Hepatic stellate cell (primary cell): ENCODE results near the gene NCOR2.

ENCODE experiments used
- DNase-seq: peaks from one replicate; pipeline ENCODE4 v3.0.0; 2011; ENCODE audit warnings: low spot score

Gene NCOR2

DNA sequence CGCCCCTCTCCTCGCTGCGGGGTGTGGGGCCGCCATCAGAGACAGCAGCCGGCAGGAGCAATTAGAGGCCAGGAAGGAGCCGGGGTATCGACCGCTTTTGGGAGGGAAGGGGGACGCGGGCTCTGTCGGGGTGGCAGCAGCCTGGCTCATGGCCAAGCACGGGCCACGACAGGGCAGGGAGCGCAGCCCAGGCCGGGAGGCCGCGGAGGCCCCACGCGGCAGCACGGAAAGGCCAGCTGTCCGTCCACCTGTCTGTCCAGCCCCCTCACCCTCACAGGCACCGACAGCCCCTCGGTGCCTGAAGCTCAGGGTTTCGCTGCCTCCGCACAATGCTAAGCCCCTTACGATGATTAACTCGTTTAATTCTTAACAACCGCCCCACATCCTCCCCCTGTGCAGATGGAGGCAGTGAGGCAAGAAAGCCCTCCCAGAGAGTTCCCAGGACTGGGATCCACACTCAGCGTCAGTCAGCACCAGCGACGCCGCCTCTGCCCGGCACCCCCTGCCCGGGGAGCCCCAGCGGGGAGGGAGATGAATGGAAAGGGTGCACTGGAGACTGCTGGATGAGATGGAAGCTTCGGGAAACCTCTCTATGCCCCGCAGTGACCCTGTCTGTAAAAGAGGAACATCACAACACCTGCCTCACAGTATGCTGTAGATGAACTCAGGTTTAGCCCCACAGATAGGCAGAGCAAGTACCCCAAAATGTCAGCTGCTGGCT lies 23.7 kb downstream of the NCOR2 start:
- no peak for DNase-seq

DNA sequence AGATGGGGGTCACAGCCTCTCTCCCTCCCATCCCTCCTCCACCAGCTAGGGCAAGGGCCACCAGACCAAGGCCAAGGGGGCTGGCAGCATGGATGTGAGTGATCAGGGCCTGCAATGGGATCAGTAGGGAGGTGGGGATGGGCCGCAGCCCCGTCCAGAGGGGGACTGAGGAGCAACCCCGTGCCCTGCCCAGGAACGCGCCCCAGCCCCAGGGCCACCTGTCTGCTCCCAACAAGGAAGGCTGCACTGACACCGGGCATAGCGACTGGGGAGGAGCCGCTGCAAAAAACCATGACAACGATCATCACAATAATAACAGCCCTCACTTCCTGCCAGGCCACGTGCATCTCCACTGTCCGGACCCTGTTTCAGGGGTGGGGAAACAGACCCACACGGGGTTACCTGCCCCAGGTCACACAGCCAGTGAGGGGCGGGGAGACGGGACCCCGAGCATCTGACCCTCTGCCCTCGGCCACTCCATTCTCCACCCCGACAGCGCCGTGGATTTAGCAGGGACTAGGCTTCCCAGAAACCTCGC lies 24.3 kb downstream of the NCOR2 start:
- peak; percentile 84 for DNase-seq

DNA sequence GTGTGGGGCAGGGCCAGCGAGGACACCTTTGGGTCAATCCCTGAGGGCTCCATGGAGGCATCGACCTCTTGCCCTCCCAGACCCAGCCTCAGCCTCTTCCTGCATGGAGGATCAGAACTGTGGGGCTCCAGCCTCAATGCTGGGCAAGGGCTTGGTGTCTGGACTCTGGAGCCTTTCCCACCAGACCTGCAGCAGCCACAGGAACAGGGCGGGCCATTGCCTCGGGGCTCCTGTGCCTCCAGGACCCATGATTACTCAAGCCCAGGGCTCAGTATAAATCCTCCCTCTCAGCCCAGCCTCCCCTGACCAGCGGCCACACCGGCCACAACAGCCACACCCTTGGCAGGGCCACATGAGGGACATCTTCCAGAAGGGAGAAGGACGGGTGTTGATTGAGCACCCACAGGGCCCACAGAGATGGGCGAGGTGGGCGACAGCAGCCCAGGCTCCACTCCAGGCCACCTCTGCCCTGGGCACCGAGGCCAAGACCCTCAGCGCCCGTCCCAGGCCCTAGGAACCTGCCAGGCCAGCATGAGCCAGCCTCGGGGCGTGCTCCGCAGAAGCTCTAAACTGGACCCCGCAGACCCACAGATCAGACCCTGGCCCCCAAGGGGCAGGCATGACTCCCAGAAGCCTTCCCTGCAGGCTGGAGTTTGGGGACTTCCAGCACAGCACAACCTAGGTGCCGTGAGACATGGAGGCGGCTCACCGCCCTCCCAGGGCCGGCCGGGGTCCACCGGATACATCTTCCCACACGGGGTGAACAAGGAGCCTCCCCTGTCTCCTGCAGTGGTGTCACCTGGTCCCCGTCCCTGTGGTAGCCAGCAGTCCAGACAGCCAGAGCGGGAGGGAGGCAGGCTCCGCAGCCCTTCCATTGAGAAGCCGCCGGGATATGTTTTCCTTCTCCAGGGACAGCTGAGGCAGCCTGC lies 25.1 kb downstream of the NCOR2 start:
- no peak for DNase-seq

DNA sequence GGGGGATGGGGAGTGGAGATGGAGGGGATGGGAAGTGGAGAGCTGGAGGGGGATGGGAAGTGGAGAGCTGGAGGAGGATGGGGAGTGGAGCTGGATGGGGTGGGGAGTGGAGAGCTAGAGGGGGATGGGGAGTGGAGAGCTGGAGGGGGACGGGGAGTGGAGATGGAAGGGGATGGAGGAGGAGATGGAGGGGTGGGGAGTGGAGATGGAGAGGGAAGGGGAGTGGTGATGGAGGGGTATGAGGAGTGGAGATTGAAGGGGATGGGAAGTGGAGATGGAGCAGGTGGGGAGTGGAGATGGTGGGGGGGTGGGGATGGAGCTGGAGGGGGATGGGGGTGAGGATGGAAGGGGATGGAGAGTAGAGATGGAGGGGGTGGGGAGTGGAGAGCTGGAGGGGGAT lies 26.1 kb downstream of the NCOR2 start:
- no peak for DNase-seq

DNA sequence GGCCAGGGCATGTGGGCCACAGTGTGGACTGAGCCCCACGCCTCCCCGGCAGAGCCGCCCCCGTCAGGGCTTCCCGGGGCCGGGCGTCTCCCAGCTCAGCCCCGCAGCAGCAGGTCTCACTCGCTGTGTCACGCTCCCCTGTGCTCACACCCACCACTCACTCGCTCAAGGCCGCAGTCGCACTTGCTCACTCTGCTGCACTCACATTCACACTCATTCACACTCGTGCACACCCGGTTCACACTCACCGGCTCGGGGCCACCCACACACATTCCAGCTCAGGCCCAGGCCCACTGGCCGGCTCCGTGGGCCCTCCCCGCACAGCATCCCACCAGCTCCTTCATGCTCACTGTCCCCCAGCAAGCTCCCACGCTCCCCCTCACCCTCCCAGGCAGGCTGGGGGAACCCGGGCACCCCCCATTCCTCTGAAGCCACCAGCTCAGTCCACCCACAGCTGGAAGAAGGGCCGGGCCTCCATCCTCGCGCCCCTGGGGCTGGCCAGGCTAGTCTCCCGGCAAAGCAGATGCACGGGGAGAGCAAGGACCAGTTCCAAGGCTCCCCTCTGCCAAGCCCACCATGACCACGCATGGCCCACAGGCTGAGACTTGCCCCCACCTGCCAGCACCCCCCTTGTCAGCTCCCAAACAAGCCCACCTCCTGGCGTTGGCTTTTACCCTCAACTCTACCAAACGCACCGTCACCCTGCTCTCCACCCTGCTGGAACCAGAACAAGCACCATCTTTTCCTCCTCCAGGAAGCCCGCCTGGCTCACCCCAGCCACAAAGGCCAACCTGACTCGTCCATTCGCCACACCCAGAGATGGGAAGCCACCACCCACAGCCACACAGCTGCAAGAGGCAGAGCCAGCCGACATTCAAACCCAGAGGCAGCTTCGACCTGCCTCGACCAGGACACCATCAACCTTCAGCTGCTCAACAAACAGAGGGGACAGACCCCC lies 28.0 kb downstream of the NCOR2 start:
- no peak for DNase-seq

DNA sequence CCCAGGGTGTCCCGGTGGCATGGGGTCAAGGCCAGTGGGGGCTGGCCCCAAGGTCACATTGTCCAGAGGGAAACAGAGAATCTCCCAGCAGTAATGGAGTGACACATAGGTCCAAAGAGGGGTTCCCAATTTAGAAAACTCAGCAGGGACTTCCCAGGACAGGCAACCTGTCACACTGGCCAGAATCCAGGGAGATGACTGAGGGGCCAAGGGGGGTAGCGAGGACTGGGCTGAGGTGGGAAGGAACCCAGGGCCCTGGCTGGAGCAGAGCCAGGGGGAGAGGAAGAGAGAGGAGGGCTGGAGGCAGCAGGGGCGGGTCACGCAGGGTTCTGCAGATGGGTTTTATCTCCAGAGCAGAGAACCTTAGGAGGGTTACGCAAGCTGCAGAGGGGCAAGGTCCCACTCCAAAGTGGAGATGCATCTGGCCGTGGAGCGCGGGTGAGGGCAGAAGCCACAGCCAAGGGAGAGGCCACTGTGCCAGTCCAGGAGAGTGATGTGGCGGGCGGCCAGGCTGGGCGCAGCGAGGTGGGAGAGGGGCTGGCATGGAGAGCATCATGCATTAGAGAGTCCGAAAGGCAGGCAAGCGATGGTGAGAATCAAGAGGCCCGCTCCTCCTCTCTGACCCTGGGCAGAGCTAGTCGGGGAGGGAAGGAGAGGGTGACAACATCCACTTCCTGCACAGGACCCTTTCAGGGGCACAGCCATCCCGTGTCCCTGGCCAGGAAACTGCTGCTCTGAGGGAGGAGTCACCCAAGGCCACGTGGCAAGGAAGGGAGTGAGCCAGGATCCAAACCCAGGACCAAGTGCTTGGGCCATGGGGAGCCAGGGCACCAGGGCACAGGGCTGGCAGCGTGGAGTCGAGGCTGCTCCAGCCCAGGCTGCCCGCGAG lies 29.0 kb downstream of the NCOR2 start:
- no peak for DNase-seq

DNA sequence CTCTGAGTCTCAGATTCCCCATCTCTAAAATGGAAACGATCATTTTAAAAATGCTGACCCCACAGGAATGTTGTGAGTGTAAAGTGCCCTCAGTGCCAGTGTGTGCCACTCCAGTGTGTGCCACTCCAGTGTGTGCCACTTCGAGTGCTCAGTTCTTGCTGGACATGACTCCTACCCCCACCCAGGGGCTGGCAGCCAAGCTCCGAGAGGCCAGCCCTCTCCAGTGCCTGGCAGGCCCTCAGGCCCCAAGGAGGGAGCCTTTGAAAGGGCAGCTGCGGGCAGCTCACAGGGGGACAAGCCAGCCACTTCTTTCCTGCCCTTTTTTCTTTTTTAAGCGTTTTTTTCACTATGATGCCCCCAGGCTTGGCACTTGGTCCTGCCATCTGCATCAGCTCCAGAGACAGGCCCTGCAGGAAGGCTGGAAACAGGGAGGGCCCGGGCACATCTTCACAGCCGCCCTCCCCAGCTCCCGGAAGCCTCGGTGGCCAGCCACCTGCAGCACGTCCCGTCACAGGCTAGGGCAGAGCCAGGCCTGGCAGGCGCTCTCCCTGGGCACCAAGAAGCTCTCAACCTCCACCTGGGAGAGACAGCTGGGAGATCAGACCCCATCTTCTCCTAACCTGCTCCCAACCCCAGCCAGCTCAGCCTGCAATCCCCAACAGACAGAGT lies 29.8 kb downstream of the NCOR2 start:
- no peak for DNase-seq

DNA sequence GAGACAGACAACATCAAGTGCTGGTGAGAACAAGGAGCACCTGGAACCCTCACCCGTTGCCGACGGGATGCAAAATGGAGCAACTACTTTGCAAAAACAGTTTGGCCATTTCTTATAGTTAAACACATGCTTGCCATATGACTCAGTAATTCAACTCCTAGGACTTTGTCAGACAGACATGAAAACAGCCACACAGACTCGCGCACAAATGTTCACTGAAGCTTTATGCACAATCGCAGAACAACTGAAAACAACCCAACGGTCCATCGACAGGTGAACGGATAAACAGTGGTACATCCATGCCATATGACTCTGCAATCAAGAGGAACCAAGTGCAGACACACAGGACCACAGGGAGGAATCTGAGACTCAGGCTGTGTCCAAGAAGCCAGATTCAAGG lies 30.8 kb downstream of the NCOR2 start:
- DNase-seq = no peak

DNA sequence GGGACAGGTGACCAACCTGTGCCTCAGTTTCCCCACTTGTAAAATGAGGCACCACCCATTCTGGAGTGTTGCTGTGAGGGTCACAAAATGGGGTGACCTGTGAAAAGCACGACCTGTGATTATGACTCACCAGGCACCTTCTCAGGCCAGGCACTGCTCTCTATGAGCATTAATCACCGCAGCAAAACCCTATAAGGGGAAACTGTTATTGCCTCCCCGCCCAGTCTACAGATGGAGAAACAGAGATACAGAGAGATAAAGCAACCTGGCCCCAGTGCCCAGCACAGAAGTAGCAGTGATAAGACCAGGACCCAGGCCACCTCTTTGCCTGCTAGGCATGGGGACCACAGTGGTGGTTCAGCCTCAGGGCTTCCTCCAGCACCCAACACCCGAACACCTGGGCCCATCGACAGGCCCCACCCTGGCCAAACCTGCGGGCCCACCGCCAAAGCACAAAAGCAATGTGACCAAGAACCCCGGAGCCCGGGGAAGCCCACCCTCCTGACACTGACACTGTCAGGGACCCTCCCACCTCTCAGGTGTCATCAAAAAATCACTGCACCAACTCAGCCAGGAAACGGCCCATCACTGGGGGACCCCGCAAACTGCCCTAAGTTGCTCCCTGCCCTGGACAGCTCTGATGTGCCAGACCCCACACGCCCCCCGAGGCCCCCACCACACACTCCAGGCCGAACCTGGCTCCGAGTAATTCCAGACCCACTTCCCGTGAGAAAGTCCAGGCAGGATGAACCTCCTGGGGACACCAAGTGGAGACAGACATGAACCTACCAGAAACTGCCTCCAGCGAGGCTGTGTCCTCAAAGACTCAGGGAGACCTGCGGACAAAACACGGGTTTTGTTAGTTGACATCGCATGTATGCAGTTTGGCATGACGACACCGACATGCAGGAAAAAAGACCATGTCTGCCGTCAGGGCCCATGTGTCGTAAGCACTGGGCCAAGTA lies 32.4 kb downstream of the NCOR2 start:
- DNase-seq = no peak

DNA sequence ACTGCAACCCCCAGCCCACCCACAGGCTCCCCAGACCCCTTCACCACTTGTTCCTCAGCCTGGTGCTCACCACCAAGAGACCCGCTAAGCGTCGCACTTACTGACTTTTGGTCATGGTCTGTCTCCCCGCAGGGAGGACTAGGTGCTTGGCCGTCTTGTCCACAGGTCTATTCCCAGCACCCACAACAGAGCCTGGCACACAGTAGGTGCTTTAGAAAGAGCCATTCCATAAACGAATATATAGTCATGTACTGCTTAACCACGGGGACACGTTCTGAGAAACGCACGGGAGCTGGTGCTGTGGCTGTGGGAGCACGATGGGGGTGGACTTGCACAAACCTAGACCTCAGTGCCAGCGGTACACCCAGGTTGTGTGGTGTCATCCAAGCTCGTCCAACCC lies 34.0 kb downstream of the NCOR2 start:
- DNase-seq = no peak

DNA sequence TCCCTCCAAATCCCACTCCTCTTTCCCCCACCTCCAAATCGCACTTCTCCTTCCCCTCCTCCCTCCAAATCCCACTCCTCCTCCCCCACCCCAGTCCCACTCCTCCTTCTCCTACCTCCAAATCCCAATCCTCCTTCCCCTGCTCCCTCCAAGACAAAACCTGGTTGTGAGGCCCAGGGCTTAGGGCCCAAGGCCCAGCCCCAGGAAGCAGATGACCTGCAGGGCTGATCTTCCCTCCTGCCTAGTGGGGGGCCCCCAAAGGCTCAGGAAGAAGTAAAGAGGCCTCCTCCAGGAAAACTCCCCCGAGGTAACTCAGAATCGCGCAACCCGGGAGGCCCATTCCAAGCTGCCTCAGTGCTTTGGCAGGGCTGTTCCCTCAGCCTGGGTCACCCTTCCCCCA lies 34.4 kb downstream of the NCOR2 start:
- DNase-seq = no peak

DNA sequence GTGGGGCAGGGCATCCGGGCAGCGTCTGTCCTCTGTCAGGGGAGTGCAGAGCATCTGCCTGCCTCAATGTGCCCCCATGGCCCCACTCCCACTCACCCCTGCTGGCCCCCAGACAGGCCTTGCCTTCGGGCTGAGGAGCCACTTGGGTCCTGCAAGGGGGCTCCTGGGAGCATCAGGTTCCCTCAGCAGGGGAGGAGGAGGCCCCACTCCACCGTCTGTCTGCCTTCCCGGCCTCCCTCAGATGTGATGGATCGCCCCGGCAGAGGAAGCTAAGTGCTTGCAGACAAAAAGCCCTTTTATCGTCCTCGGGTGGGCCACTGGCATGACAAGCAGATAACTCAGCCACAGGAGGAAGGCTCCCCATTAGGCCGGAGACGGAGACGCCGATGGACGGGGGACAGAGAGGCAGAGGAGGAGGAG lies 35.1 kb downstream of the NCOR2 start:
- DNase-seq = no peak

DNA sequence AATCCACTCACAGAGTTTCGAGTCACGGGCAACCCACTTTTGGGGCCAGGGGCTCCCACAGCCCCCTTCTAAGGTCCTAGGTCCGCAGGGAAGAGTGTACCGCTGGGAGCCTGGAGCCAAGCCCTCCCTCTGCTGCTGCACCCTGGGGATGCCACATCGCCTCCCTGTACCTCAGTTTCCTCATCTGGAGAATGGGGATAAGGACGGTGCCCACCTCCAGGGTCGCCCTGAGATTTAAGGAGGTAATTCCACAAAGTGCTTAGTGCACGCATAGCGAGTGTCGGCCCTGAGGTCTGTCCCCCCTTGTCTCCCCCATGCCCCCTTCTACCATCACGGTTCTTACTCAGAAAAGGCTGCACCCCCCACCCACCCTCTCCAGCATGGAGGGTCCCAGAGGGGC lies 35.5 kb downstream of the NCOR2 start:
- DNase-seq = no peak

DNA sequence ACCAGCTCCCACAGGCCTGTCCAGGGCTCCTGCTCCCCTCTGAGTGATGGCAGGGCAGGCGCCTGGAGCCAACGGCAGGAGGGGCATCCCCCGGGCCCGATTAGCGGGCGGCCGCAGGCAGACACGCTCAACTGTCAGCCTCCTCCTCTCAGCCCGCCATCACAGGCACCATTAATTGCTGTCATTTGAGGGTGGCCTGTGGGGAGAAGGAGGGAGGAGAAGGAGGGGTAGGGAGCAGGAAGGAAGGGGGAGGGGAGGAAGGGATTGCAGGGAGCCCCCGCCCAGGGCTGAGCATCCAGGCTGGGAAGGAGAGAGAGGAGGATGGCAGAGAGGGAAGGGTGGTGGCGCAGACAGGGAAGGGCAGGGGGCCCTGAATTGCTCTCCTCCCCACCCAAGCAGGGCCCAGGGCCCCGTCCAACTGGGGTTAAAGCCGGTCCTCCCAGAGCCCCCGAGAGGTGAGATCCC lies 36.1 kb downstream of the NCOR2 start:
- no peak for DNase-seq

DNA sequence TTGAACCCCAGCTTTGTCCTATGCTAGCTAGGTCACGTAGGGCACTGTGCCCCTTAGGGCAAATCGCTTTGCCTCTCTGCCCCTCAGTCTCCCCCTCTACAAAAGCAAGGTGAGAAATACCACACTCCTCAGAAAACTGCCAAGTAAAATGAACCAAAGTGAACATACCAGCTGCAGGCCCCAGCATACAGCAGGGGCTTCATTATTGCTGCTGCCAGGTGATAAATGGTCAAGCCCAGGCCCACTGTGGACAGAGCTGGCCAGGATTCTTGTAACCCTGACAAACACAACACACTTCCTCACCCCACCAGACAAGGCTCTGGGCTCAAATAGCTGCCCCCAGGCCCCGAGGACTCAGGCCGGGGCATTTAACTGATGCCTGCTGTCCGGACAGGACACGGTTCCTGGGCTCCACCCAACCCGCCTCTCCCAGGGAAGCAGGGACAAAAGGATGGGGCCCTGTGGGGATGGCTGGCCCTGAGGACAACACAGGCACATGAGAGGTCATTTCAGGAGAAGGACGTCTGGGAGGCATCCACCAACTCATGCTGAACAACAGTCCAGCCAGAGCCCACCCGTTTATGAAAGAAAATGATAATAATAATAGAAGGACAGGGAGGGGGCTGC lies 36.7 kb downstream of the NCOR2 start:
- no peak for DNase-seq

DNA sequence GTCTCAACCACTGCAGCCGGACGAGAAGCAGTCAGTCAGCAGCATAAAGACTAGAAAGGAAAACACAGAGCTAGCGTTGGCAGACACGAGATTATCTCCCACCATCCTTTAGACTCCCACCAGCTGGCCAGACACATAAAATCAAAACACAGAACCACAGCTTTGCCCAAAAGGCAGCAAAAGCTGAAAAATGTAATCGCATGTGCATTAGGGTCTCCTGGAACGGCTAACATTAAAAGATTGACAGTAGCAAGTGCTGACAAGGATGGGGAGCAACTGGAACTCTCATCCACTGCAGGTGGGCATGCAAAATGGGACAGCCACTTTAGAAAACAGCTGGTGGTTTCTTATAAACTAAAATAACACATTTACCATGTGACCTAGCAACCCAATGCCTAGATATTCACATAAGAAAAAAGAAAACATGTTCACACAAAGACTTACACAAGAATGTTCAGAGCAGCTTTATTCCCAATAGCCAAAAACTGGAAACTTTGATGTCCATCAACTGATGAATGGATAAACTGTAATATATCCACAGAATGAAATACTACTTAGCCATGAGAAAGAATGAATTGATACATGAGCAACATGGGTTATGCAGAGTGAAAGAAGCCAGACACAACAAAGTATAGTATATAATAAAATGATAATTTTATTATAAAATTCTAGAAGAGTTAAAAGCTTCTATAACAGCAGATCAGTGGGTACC lies 37.7 kb downstream of the NCOR2 start:
- no peak for DNase-seq

DNA sequence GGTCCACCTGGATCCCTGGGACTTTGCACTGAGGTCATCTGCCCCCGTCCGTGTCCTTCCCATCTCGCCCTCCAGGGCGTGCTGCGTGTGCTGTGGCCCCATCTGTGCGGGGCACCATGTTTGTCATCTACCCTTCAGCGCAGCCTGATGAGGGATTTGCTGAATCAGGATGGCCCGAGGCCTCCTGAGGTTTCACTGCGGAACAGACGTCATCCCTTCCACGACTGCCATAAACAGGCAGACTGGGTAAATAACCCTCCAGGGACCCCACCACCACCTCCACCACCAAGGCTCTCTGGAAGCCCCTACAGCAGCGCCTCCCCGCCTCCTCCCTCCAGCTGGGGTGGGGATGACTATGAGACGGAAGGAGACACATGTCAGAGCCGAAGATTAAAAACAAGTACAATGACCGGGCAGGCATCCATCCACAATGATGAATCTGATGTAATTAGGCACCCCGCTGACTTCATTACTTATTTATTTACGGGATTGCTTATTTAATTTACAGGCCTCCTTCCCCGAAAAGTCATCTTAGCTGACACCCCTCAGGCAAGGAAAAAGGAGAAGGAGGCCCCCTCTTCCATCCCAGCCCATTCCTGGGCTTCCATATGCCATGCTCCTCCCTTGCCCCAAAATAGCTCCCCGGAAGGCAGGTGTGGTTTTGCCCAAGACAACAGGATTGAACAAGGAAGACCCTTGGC lies 39.4 kb downstream of the NCOR2 start:
- DNase-seq = no peak
